Mucosa of stomach (tissue), 1 donor: ENCODE results near the gene NFIA.

Source experiments
- H3K27me3 ChIP-seq: one replicate; pipeline ENCODE4 v1.7.0; 2013; ENCODE audit warnings: mild to moderate bottlenecking, low read length; ENCODE audit not compliant: control insufficient read depth, insufficient read depth
- H3K36me3 ChIP-seq: one replicate; pipeline ENCODE4 v1.7.0; 2013; ENCODE audit warnings: low read length; ENCODE audit not compliant: control insufficient read depth, insufficient read depth
- H3K4me1 ChIP-seq: one replicate; pipeline ENCODE4 v1.7.0; 2013; ENCODE audit warnings: mild to moderate bottlenecking, low read length; ENCODE audit not compliant: control insufficient read depth, insufficient read depth
- H3K4me3 ChIP-seq: one replicate; pipeline ENCODE4 v1.7.0; 2013; ENCODE audit warnings: low read length
- H3K9ac ChIP-seq: one replicate; pipeline ENCODE4 v1.7.0; 2013; ENCODE audit warnings: mild to moderate bottlenecking, low read length, moderate library complexity
- H3K9me3 ChIP-seq: one replicate; pipeline ENCODE4 v1.7.0; 2013; ENCODE audit warnings: mild to moderate bottlenecking, low read length, moderate library complexity; ENCODE audit not compliant: control insufficient read depth
- donor health status: Pancreatic carcinoma.

The NFIA gene

GRCh38 chr1:61343734-61344420, 261.5 kb downstream of the NFIA start:
- Histone ChIP-seq H3K4me1 (no peaks in the 10 kb centered on the region), H3K36me3 (no peaks in the 10 kb centered on the region), H3K27me3 (no peaks in the 10 kb centered on the region), H3K4me3 (no peak overlapping the region), H3K9me3 (no peaks in the 10 kb centered on the region), H3K9ac (no peak overlapping the region)

- Histone ChIP-seq H3K4me1 (no peaks in the 10 kb centered on the region), H3K36me3 (no peaks in the 10 kb centered on the region), H3K4me3 (no peak overlapping the region), H3K9me3 (no peaks in the 10 kb centered on the region), H3K9ac (no peak overlapping the region), H3K27me3 (no peaks in the 10 kb centered on the region)
Measured at GRCh38 chr1:61344696-61345095, 262.3 kb downstream of the NFIA start.

- Histone ChIP-seq H3K27me3 (no peaks in the 10 kb centered on the region), H3K36me3 (no peaks in the 10 kb centered on the region), H3K9ac (no peak overlapping the region), H3K9me3 (no peaks in the 10 kb centered on the region), H3K4me1 (no peaks in the 10 kb centered on the region), H3K4me3 (no peak overlapping the region)
Measured at GRCh38 chr1:61348025-61348665, 265.8 kb downstream of the NFIA start.

GRCh38 chr1:61352845-61353435, 270.6 kb downstream of the NFIA start:
- Histone ChIP-seq H3K9me3 (no peaks in the 10 kb centered on the region), H3K27me3 (no peaks in the 10 kb centered on the region), H3K9ac (no peak overlapping the region)

GRCh38 chr1:61353797-61354406, 271.5 kb downstream of the NFIA start:
- Histone ChIP-seq H3K4me3 (no peak overlapping the region), H3K27me3 (no peaks in the 10 kb centered on the region), H3K4me1 (no peaks in the 10 kb centered on the region), H3K9ac (no peak overlapping the region), H3K36me3 (no peaks in the 10 kb centered on the region), H3K9me3 (no peaks in the 10 kb centered on the region)

More at GRCh38 chr1:61352845-61353435, 270.6 kb downstream of the NFIA start:
- H3K36me3 ChIP-seq = no peaks in the 10 kb centered on the region
- no peaks in the 10 kb centered on the region for H3K4me1 ChIP-seq
- H3K4me3 ChIP-seq = no peak overlapping the region

- H3K9ac ChIP-seq = no peak overlapping the region
- H3K4me1 ChIP-seq = no peaks in the 10 kb centered on the region
- H3K27me3 ChIP-seq = no peaks in the 10 kb centered on the region
- no peaks in the 10 kb centered on the region for H3K9me3 ChIP-seq
- H3K36me3 ChIP-seq = no peaks in the 10 kb centered on the region
- H3K4me3 ChIP-seq = no peak overlapping the region
Measured at GRCh38 chr1:61356016-61356415, 273.7 kb downstream of the NFIA start.

- no peaks in the 10 kb centered on the region for H3K36me3 ChIP-seq
Measured at GRCh38 chr1:61356995-61357394, 274.6 kb downstream of the NFIA start.

GRCh38 chr1:61357539-61357938, 275.2 kb downstream of the NFIA start:
- no peak overlapping the region for H3K4me3 ChIP-seq
- no peaks in the 10 kb centered on the region for H3K27me3 ChIP-seq
- H3K9me3 ChIP-seq = no peaks in the 10 kb centered on the region
- peaks cover 5% of the 10 kb centered on the region for H3K4me1 ChIP-seq
- H3K36me3 ChIP-seq = no peaks in the 10 kb centered on the region
- H3K9ac ChIP-seq = no peak overlapping the region

More at GRCh38 chr1:61356995-61357394, 274.6 kb downstream of the NFIA start:
- no peak overlapping the region for H3K4me3 ChIP-seq
- H3K4me1 ChIP-seq = no peaks in the 10 kb centered on the region
- no peak overlapping the region for H3K9ac ChIP-seq
- H3K9me3 ChIP-seq = no peaks in the 10 kb centered on the region
- no peaks in the 10 kb centered on the region for H3K27me3 ChIP-seq

GRCh38 chr1:61358770-61359455, 276.6 kb downstream of the NFIA start:
- Histone ChIP-seq H3K9ac (no peak overlapping the region), H3K9me3 (no peaks in the 10 kb centered on the region), H3K36me3 (no peaks in the 10 kb centered on the region), H3K27me3 (no peaks in the 10 kb centered on the region), H3K4me1 (peaks cover 5% of the 10 kb centered on the region), H3K4me3 (no peak overlapping the region)

- no peaks in the 10 kb centered on the region for H3K9me3 ChIP-seq
- H3K9ac ChIP-seq = no peak overlapping the region
- peaks cover 5% of the 10 kb centered on the region for H3K4me1 ChIP-seq
- no peak overlapping the region for H3K4me3 ChIP-seq
- H3K27me3 ChIP-seq = no peaks in the 10 kb centered on the region
- no peaks in the 10 kb centered on the region for H3K36me3 ChIP-seq
Measured at GRCh38 chr1:61361931-61362330, 279.6 kb downstream of the NFIA start.

- Histone ChIP-seq H3K27me3 (no peaks in the 10 kb centered on the region), H3K4me3 (no peak overlapping the region), H3K4me1 (peaks cover 5% of the 10 kb centered on the region), H3K36me3 (no peaks in the 10 kb centered on the region), H3K9me3 (no peaks in the 10 kb centered on the region), H3K9ac (no peak overlapping the region)
Measured at GRCh38 chr1:61362351-61362750, 280.0 kb downstream of the NFIA start.

- no peaks in the 10 kb centered on the region for H3K4me1 ChIP-seq
- H3K4me3 ChIP-seq = no peak overlapping the region
- no peaks in the 10 kb centered on the region for H3K36me3 ChIP-seq
Measured at GRCh38 chr1:61368366-61368765, 286.0 kb downstream of the NFIA start.

More at GRCh38 chr1:61368366-61368765, 286.0 kb downstream of the NFIA start:
- no peaks in the 10 kb centered on the region for H3K9me3 ChIP-seq
- H3K27me3 ChIP-seq = no peaks in the 10 kb centered on the region
- no peak overlapping the region for H3K9ac ChIP-seq
